Measurements from ENCODE around the gene IL31.

- TF ChIP-seq CTCF (IDR thresholded peaks at IDR 0.05; ENCODE audit: low read depth, low read length) (no peak), EZH2phosphoT487 (IDR thresholded peaks at IDR 0.05; ENCODE audit: low read depth) (no peak)
Measured at GRCh38 chr12:122172262-122172939, 1.6 kb downstream of the IL31 start.

Data from OCI-LY3 (cell line).